Measurements from ENCODE around the gene RASGRF1.

DNA sequence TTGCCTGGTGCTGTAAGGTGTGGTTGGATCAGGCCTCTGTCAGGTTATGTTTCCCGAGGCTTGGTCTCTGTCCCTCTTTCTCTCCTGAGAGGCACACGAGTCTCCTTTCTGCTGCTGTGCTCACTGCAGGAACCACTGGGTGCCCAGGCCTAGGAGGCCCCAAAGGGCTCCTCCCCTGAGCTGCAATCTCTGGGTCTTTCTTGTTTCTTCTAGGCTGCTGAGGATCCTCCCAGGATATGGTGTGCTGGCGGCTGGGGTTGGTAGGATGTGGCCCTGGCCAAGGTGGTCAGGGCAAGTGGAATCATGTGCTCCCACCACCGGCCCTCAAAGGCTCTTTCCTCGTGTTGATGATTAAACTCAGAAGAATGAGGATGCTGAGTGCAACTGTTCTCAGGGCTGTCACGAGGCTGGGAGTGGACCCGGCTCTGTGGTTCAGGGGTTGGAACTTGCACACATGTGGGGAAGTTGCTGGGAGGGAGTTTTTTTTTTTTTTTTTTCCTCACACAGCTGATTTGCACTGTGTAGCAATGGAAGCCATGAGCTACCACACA, 102.1 kb downstream of the RASGRF1 start:
- TF ChIP-seq, protein P1, sequence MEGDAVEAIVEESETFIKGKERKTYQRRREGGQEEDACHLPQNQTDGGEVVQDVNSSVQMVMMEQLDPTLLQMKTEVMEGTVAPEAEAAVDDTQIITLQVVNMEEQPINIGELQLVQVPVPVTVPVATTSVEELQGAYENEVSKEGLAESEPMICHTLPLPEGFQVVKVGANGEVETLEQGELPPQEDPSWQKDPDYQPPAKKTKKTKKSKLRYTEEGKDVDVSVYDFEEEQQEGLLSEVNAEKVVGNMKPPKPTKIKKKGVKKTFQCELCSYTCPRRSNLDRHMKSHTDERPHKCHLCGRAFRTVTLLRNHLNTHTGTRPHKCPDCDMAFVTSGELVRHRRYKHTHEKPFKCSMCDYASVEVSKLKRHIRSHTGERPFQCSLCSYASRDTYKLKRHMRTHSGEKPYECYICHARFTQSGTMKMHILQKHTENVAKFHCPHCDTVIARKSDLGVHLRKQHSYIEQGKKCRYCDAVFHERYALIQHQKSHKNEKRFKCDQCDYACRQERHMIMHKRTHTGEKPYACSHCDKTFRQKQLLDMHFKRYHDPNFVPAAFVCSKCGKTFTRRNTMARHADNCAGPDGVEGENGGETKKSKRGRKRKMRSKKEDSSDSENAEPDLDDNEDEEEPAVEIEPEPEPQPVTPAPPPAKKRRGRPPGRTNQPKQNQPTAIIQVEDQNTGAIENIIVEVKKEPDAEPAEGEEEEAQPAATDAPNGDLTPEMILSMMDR (IDR thresholded peaks at IDR 0.05; ENCODE audit: low read length), result no peak
- no peak for TF ChIP-seq EZH2 (optimal IDR thresholded peaks at IDR 0.05; ENCODE audit: low read depth, low read length)

Measured in MM.1S (cell line).